T-cell (primary cell): ENCODE data around the gene DYSF. TPM values are rescaled to one million over a fixed set of nuclear protein-coding genes. Genes with fewer than 3 reads are reported as not detected.
A peak's percentile ranks its signal among the peaks of the same experiment; 100 is the strongest.
"Not testable (repeated sequence)": the region's sequence is repeated elsewhere in the genome, so short reads cannot be mapped to it uniquely, and the experiment has no call there.

Experiments used
- ATAC-seq, 4 experiments: fragments of 200-7000 bp in 3 of 4; fragments of 150-1000 bp in 1 of 4; cut with Tn5 transposase; replicated peaks in 1 of 4; 1 replicate in 3 of 4; 2 replicates in 1 of 4; pipeline ENCODE4 v1.10.0; 2021; ENCODE audit warnings: moderate library complexity in 3 of 4, mild to moderate bottlenecking in 2 of 4, moderate number of reproducible peaks in 1 of 4
- CTCF ChIA-PET, 2 donors: fragments of 300-600 bp; sonication (Branson Sonifier 250); formaldehyde crosslinking; loops; one replicate each; lab custom pipeline; 2022; ENCODE audit warnings: antibody characterized with exemption in 2 of 2; lab: Charles Lee
- POLR2A ChIA-PET, 2 donors: fragments of 300-600 bp; sonication (Branson Sonifier 250); formaldehyde crosslinking; loops; one replicate each; lab custom pipeline; 2022; ENCODE audit warnings: antibody characterized with exemption in 2 of 2; lab: Charles Lee
- DNase-seq, 35 experiments: peaks; one replicate each; pipeline versions ENCODE4 v3.0.0 to v3.0.0-alpha.2; 2013 to 2023
- H3K27ac ChIP-seq: one replicate; pipeline ENCODE4 v1.5.1; 2013; ENCODE audit warnings: low read length
- H3K27me3 ChIP-seq, 2 experiments: replicated peaks in 1 of 2; 1 replicate in 1 of 2; 2 replicates in 1 of 2; pipeline versions ENCODE4 v1.6.1 to v1.7.0; 2013; ENCODE audit warnings: low read length in 1 of 2, mixed read lengths in 1 of 2; ENCODE audit not compliant: control insufficient read depth in 2 of 2, insufficient read depth in 2 of 2; ENCODE audit errors: extremely low read depth in 1 of 2
- H3K36me3 ChIP-seq, 2 donors: 1 replicate in 1 of 2; 2 replicates in 1 of 2; pipeline versions ENCODE4 v1.6.1 to v1.7.0; 2013; ENCODE audit warnings: low read length in 1 of 2; ENCODE audit not compliant: control insufficient read depth in 2 of 2, insufficient read depth in 1 of 2; ENCODE audit errors: extremely low read depth in 1 of 2
- H3K4me1 ChIP-seq, 2 experiments: 1 replicate in 1 of 2; 2 replicates in 1 of 2; pipeline versions ENCODE4 v1.6.1 to v1.7.0; 2013; ENCODE audit warnings: low read length in 2 of 2, mixed read lengths in 1 of 2; ENCODE audit not compliant: insufficient read depth in 2 of 2, control insufficient read depth in 1 of 2; ENCODE audit errors: extremely low read depth in 1 of 2
- H3K4me3 ChIP-seq, 2 donors: 1 replicate in 1 of 2; 2 replicates in 1 of 2; pipeline versions ENCODE4 v1.5.1 to v1.7.0; 2013; ENCODE audit warnings: mild to moderate bottlenecking in 2 of 2, low read length in 1 of 2, moderate library complexity in 1 of 2; ENCODE audit not compliant: control insufficient read depth in 1 of 2; ENCODE audit errors: extremely low read depth in 1 of 2
- H3K9me3 ChIP-seq: 2 replicates; pipeline ENCODE4 v1.7.0; 2013
- H3K27ac Mint-ChIP-seq, 2 donors: one replicate each; pipeline ENCODE4 v1.8.0; 2020 to 2021; ENCODE audit warnings: mild to moderate bottlenecking in 2 of 2, mixed read lengths in 2 of 2
- H3K27me3 Mint-ChIP-seq, 2 donors: one replicate each; pipeline ENCODE4 v1.8.0; 2021 to 2022; ENCODE audit warnings: mixed read lengths in 2 of 2
- H3K36me3 Mint-ChIP-seq: one replicate; pipeline ENCODE4 v1.8.0; 2021; ENCODE audit warnings: mixed read lengths
- H3K4me1 Mint-ChIP-seq, 3 donors: one replicate each; pipeline ENCODE4 v1.8.0; 2020 to 2022; ENCODE audit warnings: mixed read lengths in 3 of 3, mild to moderate bottlenecking in 1 of 3
- H3K4me3 Mint-ChIP-seq, 3 donors: one replicate each; pipeline ENCODE4 v1.8.0; 2020 to 2022; ENCODE audit warnings: mild to moderate bottlenecking in 3 of 3, mixed read lengths in 3 of 3, moderate library complexity in 3 of 3
- H3K9me3 Mint-ChIP-seq, 3 donors: one replicate each; pipeline ENCODE4 v1.8.0; 2020 to 2022; ENCODE audit warnings: mixed read lengths in 3 of 3
- WGBS: methylation state at CpG from one replicate; pipeline ENCODE4 v1.1.5; 2013; ENCODE audit warnings: missing lambda C conversion rate; ENCODE audit not compliant: insufficient coverage; 5-methylcytosine and 5-hydroxymethylcytosine counted together
- total RNA-seq, 35 experiments: library from RNA in 6 of 35; stranded (reverse) in 6 of 35; fragments of 120-200 nt in 1 of 35; gene quantifications; one replicate each; pipeline versions ENCODE4 v1.2.1 to v1.2.4 and lab custom pipeline; 2013 to 2026

The DYSF gene
- total RNA-seq, 5 donors from 2014 or later (not counting 1 experiment from before 2014, with no cell fraction given), result 0.56 to 3.4 (median 1.9) TPM

- CTCF ChIA-PET, H3K9me3 Mint-ChIP-seq, H3K36me3 ChIP-seq, ATAC-seq, H3K9me3 ChIP-seq, H3K4me1 Mint-ChIP-seq, H3K27me3 ChIP-seq, POLR2A ChIA-PET, H3K4me3 Mint-ChIP-seq, H3K27ac ChIP-seq, DNase-seq, H3K27me3 Mint-ChIP-seq, H3K27ac Mint-ChIP-seq, H3K4me3 ChIP-seq: not testable (repeated sequence)
- WGBS, result 90% methylated on average over 3 of the region's 5 CpGs
- H3K4me1 ChIP-seq, result peaks cover 0 to 15% of the 10 kb centered on the region in 2 experiments
- H3K36me3 Mint-ChIP-seq, result peaks cover 12% of the 10 kb centered on the region
Measured at GRCh38 chr2:71445142-71445541, 8.2 kb upstream of the DYSF start.

- no peaks in the 10 kb centered on the region for H3K9me3 Mint-ChIP-seq
- DNase-seq (no peak), ATAC-seq (no peak)
- Histone ChIP-seq H3K9me3 (no peaks in the 10 kb centered on the region), H3K36me3 (no peaks in the 10 kb centered on the region), H3K27me3 (no peaks in the 10 kb centered on the region), H3K4me1 (peaks cover 0 to 17% of the 10 kb centered on the region in 2 experiments), H3K4me3 (no peak overlapping the region), H3K27ac (no peak overlapping the region)
- H3K27ac Mint-ChIP-seq, result no peak overlapping the region
- POLR2A ChIA-PET, result interaction anchor here in 1 of 2 donors (0.5 kb wide), 1 partner anchor 28 kb away, joined by 3 read pairs; no protein-coding TSS in a partner anchor
- peaks cover 3 to 4% of the 10 kb centered on the region in 2 donors for H3K27me3 Mint-ChIP-seq
- H3K4me1 Mint-ChIP-seq, result peaks cover 0 to 12% (median 7%) of the 10 kb centered on the region in 3 donors
- 100% methylated on average over 1 of the region's 1 CpG for WGBS
- CTCF ChIA-PET, result interaction anchor here in 1 of 2 donors (0.5 kb wide), 1 partner anchor 144 kb away, joined by 3 read pairs; no protein-coding TSS in a partner anchor
- H3K4me3 Mint-ChIP-seq, result no peak overlapping the region
- H3K36me3 Mint-ChIP-seq, result peaks cover 4% of the 10 kb centered on the region
Measured at GRCh38 chr2:71446505-71446904, 6.9 kb upstream of the DYSF start.

- Histone ChIP-seq H3K27ac (no peak overlapping the region), H3K36me3 (no peaks in the 10 kb centered on the region), H3K4me3 (no peak overlapping the region), H3K9me3 (no peaks in the 10 kb centered on the region), H3K4me1 (peaks cover 3 to 36% of the 10 kb centered on the region in 2 experiments), H3K27me3 (peaks cover 0 to 16% of the 10 kb centered on the region in 2 experiments)
- H3K36me3 Mint-ChIP-seq, result no peaks in the 10 kb centered on the region
- ChIA-PET POLR2A (no interaction called here), CTCF (interaction anchor here in 1 of 2 donors (0.6 kb wide), 1 partner anchor 312 kb away, joined by 4 read pairs; no protein-coding TSS in a partner anchor)
- WGBS, result 20% methylated on average over 1 of the region's 3 CpGs
- H3K4me1 Mint-ChIP-seq, result peaks cover 12 to 26% (median 20%) of the 10 kb centered on the region in 3 donors
- H3K9me3 Mint-ChIP-seq, result no peaks in the 10 kb centered on the region
- ATAC-seq (peak in 1 of 4 experiments; percentile 29), DNase-seq (peak in 1 of 35 experiments; percentile 22)
- H3K27ac Mint-ChIP-seq, result no peak overlapping the region
- peaks cover 13 to 21% of the 10 kb centered on the region in 2 donors for H3K27me3 Mint-ChIP-seq
- H3K4me3 Mint-ChIP-seq, result no peak overlapping the region
Measured at GRCh38 chr2:71449343-71449742, 4.0 kb upstream of the DYSF start.

DNA sequence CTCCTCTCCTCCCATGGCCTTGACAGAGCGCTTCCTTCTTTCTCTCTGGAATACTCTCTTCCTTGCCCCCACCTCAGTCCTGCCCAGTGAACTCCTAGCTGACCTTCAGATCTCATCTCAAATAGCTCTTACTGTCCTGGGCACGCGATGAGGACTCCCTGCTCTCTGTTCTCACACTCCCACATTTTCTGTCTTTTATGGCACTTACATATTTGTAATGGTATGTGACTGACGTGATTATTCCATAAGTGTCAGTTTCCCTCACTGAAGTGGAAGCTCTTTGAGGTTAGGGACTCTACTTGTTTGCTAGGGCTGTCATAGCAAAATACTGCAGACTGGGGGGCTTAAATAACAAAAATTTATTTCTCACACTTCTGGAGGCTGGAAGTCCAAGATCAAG is 1.7 kb upstream of the DYSF start:
- WGBS, result 40% methylated on average over 1 of the region's 4 CpGs
- no peak overlapping the region for H3K27ac ChIP-seq
- Mint-ChIP-seq H3K9me3 (no peaks in the 10 kb centered on the region), H3K4me3 (no peak overlapping the region), H3K4me1 (peaks cover 24 to 37% (median 28%) of the 10 kb centered on the region in 3 donors), H3K36me3 (no peaks in the 10 kb centered on the region), H3K27ac (no peak overlapping the region), H3K27me3 (peaks cover 37 to 43% of the 10 kb centered on the region in 2 donors)
- no peak overlapping the region for H3K4me3 ChIP-seq
- peaks cover 4 to 39% of the 10 kb centered on the region in 2 experiments for H3K27me3 ChIP-seq
- ATAC-seq (no peak), DNase-seq (no peak)
- POLR2A ChIA-PET, result no interaction called here
- H3K4me1 ChIP-seq, result peaks cover 3 to 51% of the 10 kb centered on the region in 2 experiments
- no peaks in the 10 kb centered on the region for H3K9me3 ChIP-seq
- H3K36me3 ChIP-seq, result no peaks in the 10 kb centered on the region
- CTCF ChIA-PET, result no interaction called here

DNA sequence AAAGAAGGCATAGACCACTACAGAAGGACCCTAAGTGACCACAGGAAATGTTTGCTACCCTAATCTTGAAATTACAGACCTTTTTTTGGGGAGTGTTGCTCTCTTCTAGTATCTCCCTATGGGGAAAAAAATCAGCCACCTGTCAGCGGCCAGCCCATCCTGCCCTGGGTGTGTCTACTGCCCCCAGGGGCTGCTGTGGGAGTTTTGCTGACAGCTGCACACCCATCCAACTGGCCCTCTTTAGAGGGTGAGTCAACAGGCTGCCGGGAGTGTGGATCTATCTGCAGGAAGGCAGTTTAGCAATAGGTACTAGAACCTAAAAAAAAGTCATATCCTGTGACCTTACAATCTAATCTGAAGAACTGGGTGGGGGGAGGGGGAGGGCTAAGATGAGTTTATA is 796 bp upstream of the DYSF start:
- H3K27me3 ChIP-seq, result peaks cover 4 to 43% of the 10 kb centered on the region in 2 experiments
- no CpG with 5 or more reads among the region's 2 CpGs for WGBS
- no peaks in the 10 kb centered on the region for H3K9me3 ChIP-seq
- Mint-ChIP-seq H3K36me3 (no peaks in the 10 kb centered on the region), H3K4me1 (peaks cover 24 to 37% (median 28%) of the 10 kb centered on the region in 3 donors), H3K27ac (no peak overlapping the region), H3K27me3 (peaks cover 39 to 47% of the 10 kb centered on the region in 2 donors), H3K9me3 (no peaks in the 10 kb centered on the region), H3K4me3 (peak overlapping the region in 2 of 3 donors; percentile 13 to 73)
- DNase-seq, result peak in 1 of 35 experiments; percentile 21
- no peak overlapping the region for H3K27ac ChIP-seq
- H3K4me3 ChIP-seq, result no peak overlapping the region
- ChIA-PET CTCF (no interaction called here), POLR2A (no interaction called here)
- H3K36me3 ChIP-seq, result no peaks in the 10 kb centered on the region
- H3K4me1 ChIP-seq, result peaks cover 3 to 51% of the 10 kb centered on the region in 2 experiments
- ATAC-seq, result peak in 1 of 4 experiments; percentile 50

DNA sequence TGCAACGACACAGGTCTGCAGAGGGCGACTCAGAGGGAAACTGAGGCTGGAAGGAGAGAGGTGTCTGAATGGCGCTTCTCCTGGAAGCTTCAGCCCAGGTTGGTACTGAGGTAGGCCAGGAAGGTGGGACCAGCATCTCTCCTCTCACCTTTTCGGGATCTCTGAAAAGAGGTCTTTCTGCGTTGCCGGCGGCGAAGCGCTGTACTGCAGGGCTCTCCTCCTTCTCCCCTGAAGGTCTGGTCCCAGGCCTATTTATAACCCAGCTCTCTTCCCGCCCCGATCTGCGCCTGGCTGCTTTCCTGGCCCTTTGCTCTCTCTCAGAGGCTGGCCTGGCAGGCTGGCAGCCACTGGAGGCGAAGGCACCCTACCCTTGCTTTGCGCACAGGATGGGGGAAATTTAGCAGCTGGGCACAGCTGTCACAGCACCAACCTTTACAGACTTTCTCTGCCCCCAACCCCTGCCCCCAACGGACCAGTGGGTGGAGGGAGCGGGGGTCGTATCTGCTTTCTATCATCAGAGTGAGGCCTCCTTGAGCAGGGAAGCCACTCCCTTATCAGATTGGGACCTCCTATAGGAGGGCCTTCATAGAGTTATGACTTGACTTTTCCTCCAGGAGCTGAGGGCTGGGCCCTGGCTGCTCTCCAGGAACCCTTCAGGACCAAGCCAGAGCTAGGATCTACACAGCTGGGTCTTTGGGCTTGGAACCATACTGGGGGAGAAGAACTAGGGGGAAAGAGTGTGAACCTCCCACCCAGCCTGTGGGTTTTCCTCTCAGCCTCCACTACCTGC is 1.1 kb downstream of the DYSF start:
- POLR2A ChIA-PET, result no interaction called here
- H3K27me3 Mint-ChIP-seq, result peaks cover 39 to 50% of the 10 kb centered on the region in 2 donors
- H3K27ac Mint-ChIP-seq, result no peak overlapping the region
- peaks cover 4 to 43% of the 10 kb centered on the region in 2 experiments for H3K27me3 ChIP-seq
- peaks cover 23 to 30% (median 24%) of the 10 kb centered on the region in 3 donors for H3K4me1 Mint-ChIP-seq
- H3K27ac ChIP-seq, result no peak overlapping the region
- no peaks in the 10 kb centered on the region for H3K9me3 ChIP-seq
- peak overlapping the region in 1 of 2 donors; percentile 68 for H3K4me3 ChIP-seq
- H3K36me3 Mint-ChIP-seq, result no peaks in the 10 kb centered on the region
- CTCF ChIA-PET, result no interaction called here
- peaks cover 3 to 43% of the 10 kb centered on the region in 2 experiments for H3K4me1 ChIP-seq
- H3K9me3 Mint-ChIP-seq, result no peaks in the 10 kb centered on the region
- WGBS, result 66% methylated on average over 7 of the region's 17 CpGs
- no peaks in the 10 kb centered on the region for H3K36me3 ChIP-seq
- ATAC-seq (no peak), DNase-seq (no peak)
- H3K4me3 Mint-ChIP-seq, result peak overlapping the region; percentile 31 to 73 (median 32)
